Measurements from ENCODE around the gene LDLRAD3.

DNA sequence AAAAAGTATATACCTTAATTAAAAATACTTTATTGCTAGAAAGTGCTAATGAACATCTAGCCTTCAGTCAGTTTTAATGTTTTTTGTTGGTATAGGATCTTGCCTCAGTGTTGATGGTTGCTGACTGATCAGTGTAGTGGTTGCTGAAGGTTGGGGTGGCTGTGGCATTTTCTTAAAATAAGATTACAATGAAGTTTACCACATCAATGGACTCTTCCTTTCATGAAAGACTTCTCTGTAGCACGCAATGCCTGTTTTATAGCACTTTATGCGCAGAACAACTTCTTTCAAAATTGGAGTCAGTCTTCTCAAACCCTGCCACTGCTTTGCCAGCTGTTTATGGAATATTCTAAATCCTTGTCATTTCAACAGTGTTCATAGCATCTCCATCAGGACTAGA is 50.6 kb downstream of the LDLRAD3 start:
- TF ChIP-seq CTCF (IDR thresholded peaks at IDR 0.05) (no peak), POLR2A (IDR thresholded peaks at IDR 0.05) (no peak)
